ENCODE data around the gene FAM111B. TPM values are rescaled to one million over a fixed set of nuclear protein-coding genes. Genes with fewer than 3 reads are reported as not detected.

Gene FAM111B
- total RNA-seq, 1 experiment from 2014 or later, result 10.7 TPM

- H3K27ac ChIP-seq (ENCODE audit: low read depth, low read length), result no peak overlapping the region
- ATAC-seq (no peak), DNase-seq (ENCODE audit: low read depth, low spot score) (no peak)
- no peaks in the 10 kb centered on the region for H3K9me2 ChIP-seq (ENCODE audit: insufficient read depth)
- ChIA-PET POLR2A (no interaction called here), CTCF (no interaction called here), RAD21 (ENCODE audit: low non-redundant PET in 1 of 2, low total read pairs in 2 of 2, uncharacterized antibody in 2 of 2, unreplicated experiment in 2 of 2) (no interaction called here)
- H3K9me3 ChIP-seq (ENCODE audit: control insufficient read depth in 1 of 2, insufficient read depth in 1 of 2, low read depth in 1 of 2, low read length in 2 of 2), result no peaks in the 10 kb centered on the region
- intact Hi-C loops (cut with micrococcal nuclease), result no loop called here
- no peak overlapping the region for H3K4me2 ChIP-seq (ENCODE audit: low read length)
- H2AFZ ChIP-seq (ENCODE audit: low read depth, low read length, poor library complexity, severe bottlenecking), result no peak overlapping the region
- H3K79me2 ChIP-seq (ENCODE audit: insufficient read depth, low read length), result no peaks in the 10 kb centered on the region
- H4K20me1 ChIP-seq (ENCODE audit: insufficient read depth), result no peaks in the 10 kb centered on the region
- no peak overlapping the region for H3K4me3 ChIP-seq (replicated peaks in 1 of 2; ENCODE audit: low read depth in 1 of 2, low read length in 2 of 2)
- H3K9ac ChIP-seq (ENCODE audit: low read length), result no peak overlapping the region
- no peak for TF ChIP-seq ATF3 (IDR thresholded peaks at IDR 0.05)
- TF ChIP-seq EZH2phosphoT487 (IDR thresholded peaks at IDR 0.05; ENCODE audit: borderline replicate concordance), result no peak
- TF ChIP-seq EZH2 (IDR thresholded peaks at IDR 0.05), result no peak
- TF ChIP-seq POLR2A (IDR thresholded peaks at IDR 0.05; ENCODE audit: borderline replicate concordance, extremely low read depth, insufficient read depth, insufficient read length), result no peak
- no peak for TF ChIP-seq POLR2AphosphoS5 (IDR thresholded peaks at IDR 0.05; ENCODE audit: low read depth, low read length)
- TF ChIP-seq SRF (IDR thresholded peaks at IDR 0.05; ENCODE audit: low read depth), result no peak
- TF ChIP-seq, protein P1, sequence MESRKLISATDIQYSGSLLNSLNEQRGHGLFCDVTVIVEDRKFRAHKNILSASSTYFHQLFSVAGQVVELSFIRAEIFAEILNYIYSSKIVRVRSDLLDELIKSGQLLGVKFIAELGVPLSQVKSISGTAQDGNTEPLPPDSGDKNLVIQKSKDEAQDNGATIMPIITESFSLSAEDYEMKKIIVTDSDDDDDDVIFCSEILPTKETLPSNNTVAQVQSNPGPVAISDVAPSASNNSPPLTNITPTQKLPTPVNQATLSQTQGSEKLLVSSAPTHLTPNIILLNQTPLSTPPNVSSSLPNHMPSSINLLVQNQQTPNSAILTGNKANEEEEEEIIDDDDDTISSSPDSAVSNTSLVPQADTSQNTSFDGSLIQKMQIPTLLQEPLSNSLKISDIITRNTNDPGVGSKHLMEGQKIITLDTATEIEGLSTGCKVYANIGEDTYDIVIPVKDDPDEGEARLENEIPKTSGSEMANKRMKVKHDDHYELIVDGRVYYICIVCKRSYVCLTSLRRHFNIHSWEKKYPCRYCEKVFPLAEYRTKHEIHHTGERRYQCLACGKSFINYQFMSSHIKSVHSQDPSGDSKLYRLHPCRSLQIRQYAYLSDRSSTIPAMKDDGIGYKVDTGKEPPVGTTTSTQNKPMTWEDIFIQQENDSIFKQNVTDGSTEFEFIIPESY (IDR thresholded peaks at IDR 0.05; ENCODE audit: extremely low read depth, insufficient replicate concordance, low read length), result no peak
- TF ChIP-seq ZNF274 (IDR thresholded peaks at IDR 0.05; ENCODE audit: low read depth, low read length), result no peak
- TF ChIP-seq RAD21 (IDR thresholded peaks at IDR 0.05; ENCODE audit: low read depth), result no peak
- TF ChIP-seq MAX (IDR thresholded peaks at IDR 0.05), result no peak
- no peak for TF ChIP-seq YY1 (IDR thresholded peaks at IDR 0.05; ENCODE audit: extremely low read depth, insufficient replicate concordance, low read depth, low read length)
- no peak for TF ChIP-seq CEBPB (IDR thresholded peaks at IDR 0.05; ENCODE audit: low read depth)
- TF ChIP-seq SIN3A (IDR thresholded peaks at IDR 0.05; ENCODE audit: low read depth), result no peak
- TF ChIP-seq SP1 (IDR thresholded peaks at IDR 0.05; ENCODE audit: low read depth), result no peak
- no peak for TF ChIP-seq CBX3 (IDR thresholded peaks at IDR 0.05; ENCODE audit: low read depth)
- TF ChIP-seq ELF1 (IDR thresholded peaks at IDR 0.05; ENCODE audit: borderline replicate concordance, low read depth), result no peak
- no peak for TF ChIP-seq JUND (IDR thresholded peaks at IDR 0.05)
- no peak for TF ChIP-seq EGR1 (IDR thresholded peaks at IDR 0.05; ENCODE audit: low read depth)
- no peak for TF ChIP-seq ZFX (IDR thresholded peaks at IDR 0.05)
- no peak for TF ChIP-seq TCF7L2 (IDR thresholded peaks at IDR 0.05; ENCODE audit: borderline replicate concordance, extremely low read depth, insufficient read depth, insufficient read length)
- H3K4me1 ChIP-seq (ENCODE audit: control insufficient read depth in 1 of 2, insufficient read depth in 2 of 2, low read length in 2 of 2), result no peaks in the 10 kb centered on the region
- H3K27me3 ChIP-seq (ENCODE audit: insufficient read depth, low read length), result no peaks in the 10 kb centered on the region
- H3K36me3 ChIP-seq (ENCODE audit: control insufficient read depth in 1 of 2, insufficient read depth in 2 of 2, low read length in 2 of 2), result peaks cover 3 to 19% of the 10 kb centered on the region in 2 experiments
- BruUV-seq (replicated peaks), result no TSS peak
These were observed 44.7 kb downstream of the FAM111B start for GRCh38 chr11:59151761-59152160.

Data from HCT116 (cell line).